ENCODE results near the gene FOSL2. TPM values are rescaled to one million over a fixed set of nuclear protein-coding genes. Genes with fewer than 3 reads are reported as not detected.

Gene FOSL2
- total RNA-seq, 5 donors from 2014 or later (not counting 1 experiment from before 2014, with no cell fraction given): 9.7 to 144 (median 18.5) TPM

GRCh38 chr2:28408764-28409599 lies 16.3 kb downstream of the FOSL2 start:
- no peaks in the 10 kb centered on the region for H3K9me3 Mint-ChIP-seq
- H3K27me3 ChIP-seq (replicated peaks in 1 of 2; ENCODE audit: control insufficient read depth in 2 of 2, extremely low read depth in 1 of 2, insufficient read depth in 2 of 2, low read length in 1 of 2): no peaks in the 10 kb centered on the region
- H3K36me3 Mint-ChIP-seq: peaks cover 31% of the 10 kb centered on the region
- POLR2A ChIA-PET: interaction anchor here (0.9 to 1.5 kb wide), 5 partner anchors 7 to 16 kb away, joined by 3 to 6 read pairs (median 4); partner anchors contain the start of gene FOSL2 (in 1 of the 2)
- no peaks in the 10 kb centered on the region for H3K9me3 ChIP-seq
- H3K27ac Mint-ChIP-seq: peak overlapping the region; percentile 93 to 94
- H3K4me1 Mint-ChIP-seq: peaks cover 51 to 70% (median 62%) of the 10 kb centered on the region in 3 donors
- 63% methylated on average over 9 of the region's 26 CpGs for WGBS (ENCODE audit: insufficient coverage)
- ATAC-seq (replicated peaks in 1 of 4) (peak; percentile 52 to 80 (median 78)), DNase-seq (peak; percentile 33 to 87 (median 68))
- H3K27ac ChIP-seq (ENCODE audit: low read length): peak overlapping the region; percentile 91
- peaks cover 20 to 91% of the 10 kb centered on the region in 2 experiments for H3K4me1 ChIP-seq (ENCODE audit: control insufficient read depth in 1 of 2, extremely low read depth in 1 of 2, insufficient read depth in 2 of 2, low read length in 2 of 2)
- no peaks in the 10 kb centered on the region for H3K27me3 Mint-ChIP-seq
- CTCF ChIA-PET: interaction anchor here (0.7 to 1.8 kb wide), 3 partner anchors 13 to 56 kb away, joined by 3 to 4 read pairs (median 4); partner anchors contain the start of gene FOSL2 (in 1 of the 2)
- no peak overlapping the region for H3K4me3 ChIP-seq (ENCODE audit: control insufficient read depth in 1 of 2, extremely low read depth in 1 of 2, low read length in 1 of 2)
- H3K36me3 ChIP-seq (ENCODE audit: control insufficient read depth in 2 of 2, extremely low read depth in 1 of 2, insufficient read depth in 1 of 2, low read length in 1 of 2): peaks cover 2 to 32% of the 10 kb centered on the region in 2 donors
- H3K4me3 Mint-ChIP-seq: peak overlapping the region in 2 of 3 donors; percentile 34 to 69

- H3K9me3 ChIP-seq: no peaks in the 10 kb centered on the region
- Mint-ChIP-seq H3K27ac (peak overlapping the region; percentile 93 to 94), H3K36me3 (peaks cover 35% of the 10 kb centered on the region), H3K4me1 (peaks cover 49 to 62% (median 57%) of the 10 kb centered on the region in 3 donors), H3K27me3 (no peaks in the 10 kb centered on the region), H3K9me3 (no peaks in the 10 kb centered on the region), H3K4me3 (peak overlapping the region in 1 of 3 donors; percentile 69)
- no peaks in the 10 kb centered on the region for H3K27me3 ChIP-seq (replicated peaks in 1 of 2; ENCODE audit: control insufficient read depth in 2 of 2, extremely low read depth in 1 of 2, insufficient read depth in 2 of 2, low read length in 1 of 2)
- ChIA-PET CTCF (interaction anchor here in 1 of 2 donors (1.0 kb wide), 1 partner anchor 44 kb away, joined by 5 read pairs; no protein-coding TSS in a partner anchor), POLR2A (interaction anchor here in 1 of 2 donors (0.6 to 1.5 kb wide), 3 partner anchors 15 to 30 kb away, joined by 3 to 5 read pairs (median 4); no protein-coding TSS in a partner anchor)
- no peak overlapping the region for H3K4me3 ChIP-seq (ENCODE audit: control insufficient read depth in 1 of 2, extremely low read depth in 1 of 2, low read length in 1 of 2)
- peaks cover 20 to 77% of the 10 kb centered on the region in 2 experiments for H3K4me1 ChIP-seq (ENCODE audit: control insufficient read depth in 1 of 2, extremely low read depth in 1 of 2, insufficient read depth in 2 of 2, low read length in 2 of 2)
- H3K27ac ChIP-seq (ENCODE audit: low read length): peak overlapping the region; percentile 91
- 90% methylated on average over 2 of the region's 5 CpGs for WGBS (ENCODE audit: insufficient coverage)
- H3K36me3 ChIP-seq (ENCODE audit: control insufficient read depth in 2 of 2, extremely low read depth in 1 of 2, insufficient read depth in 1 of 2, low read length in 1 of 2): peaks cover 0 to 31% of the 10 kb centered on the region in 2 donors
- DNase-seq: no peak
- ATAC-seq (replicated peaks in 1 of 4): no peak
These were observed 18.6 kb downstream of the FOSL2 start for GRCh38 chr2:28411166-28411755.

GRCh38 chr2:28411956-28412609 lies 19.4 kb downstream of the FOSL2 start:
- H3K4me1 ChIP-seq (ENCODE audit: control insufficient read depth in 1 of 2, extremely low read depth in 1 of 2, insufficient read depth in 2 of 2, low read length in 2 of 2): peaks cover 20 to 68% of the 10 kb centered on the region in 2 experiments
- ChIA-PET CTCF (interaction anchor here in 1 of 2 donors (1.1 kb wide), 1 partner anchor 40 kb away, joined by 3 read pairs; no protein-coding TSS in a partner anchor), POLR2A (no interaction called here)
- H3K4me3 Mint-ChIP-seq: peak overlapping the region in 1 of 3 donors; percentile 25
- no peaks in the 10 kb centered on the region for H3K27me3 Mint-ChIP-seq
- peaks cover 33% of the 10 kb centered on the region for H3K36me3 Mint-ChIP-seq
- H3K4me3 ChIP-seq (ENCODE audit: control insufficient read depth in 1 of 2, extremely low read depth in 1 of 2, low read length in 1 of 2): no peak overlapping the region
- no peaks in the 10 kb centered on the region for H3K9me3 ChIP-seq
- peaks cover 0 to 31% of the 10 kb centered on the region in 2 donors for H3K36me3 ChIP-seq (ENCODE audit: control insufficient read depth in 2 of 2, extremely low read depth in 1 of 2, insufficient read depth in 1 of 2, low read length in 1 of 2)
- ATAC-seq (replicated peaks in 1 of 4): no peak
- WGBS (ENCODE audit: insufficient coverage): 98% methylated on average over 23 of the region's 27 CpGs
- no peak overlapping the region for H3K27ac Mint-ChIP-seq
- DNase-seq: no peak
- peak overlapping the region; percentile 91 for H3K27ac ChIP-seq (ENCODE audit: low read length)
- H3K27me3 ChIP-seq (replicated peaks in 1 of 2; ENCODE audit: control insufficient read depth in 2 of 2, extremely low read depth in 1 of 2, insufficient read depth in 2 of 2, low read length in 1 of 2): no peaks in the 10 kb centered on the region
- peaks cover 44 to 54% (median 52%) of the 10 kb centered on the region in 3 donors for H3K4me1 Mint-ChIP-seq
- no peaks in the 10 kb centered on the region for H3K9me3 Mint-ChIP-seq

GRCh38 chr2:28412625-28413151 lies 20.0 kb downstream of the FOSL2 start:
- H3K4me3 Mint-ChIP-seq: peak overlapping the region in 1 of 3 donors; percentile 25
- ChIA-PET CTCF (interaction anchor here in 1 of 2 donors (1.1 kb wide), 1 partner anchor 40 kb away, joined by 3 read pairs; no protein-coding TSS in a partner anchor), POLR2A (interaction anchor here in 1 of 2 donors (0.5 kb wide), 1 partner anchor 643 kb away, joined by 4 read pairs; no protein-coding TSS in a partner anchor)
- H3K4me3 ChIP-seq (ENCODE audit: control insufficient read depth in 1 of 2, extremely low read depth in 1 of 2, low read length in 1 of 2): no peak overlapping the region
- peaks cover 16 to 62% of the 10 kb centered on the region in 2 experiments for H3K4me1 ChIP-seq (ENCODE audit: control insufficient read depth in 1 of 2, extremely low read depth in 1 of 2, insufficient read depth in 2 of 2, low read length in 2 of 2)
- WGBS (ENCODE audit: insufficient coverage): 96% methylated on average over 3 of the region's 6 CpGs
- H3K9me3 Mint-ChIP-seq: no peaks in the 10 kb centered on the region
- H3K4me1 Mint-ChIP-seq: peaks cover 39 to 48% (median 46%) of the 10 kb centered on the region in 3 donors
- no peak overlapping the region for H3K27ac ChIP-seq (ENCODE audit: low read length)
- no peak for ATAC-seq (replicated peaks in 1 of 4)
- peaks cover 0 to 31% of the 10 kb centered on the region in 2 donors for H3K36me3 ChIP-seq (ENCODE audit: control insufficient read depth in 2 of 2, extremely low read depth in 1 of 2, insufficient read depth in 1 of 2, low read length in 1 of 2)
- peaks cover 33% of the 10 kb centered on the region for H3K36me3 Mint-ChIP-seq
- H3K9me3 ChIP-seq: no peaks in the 10 kb centered on the region
- no peaks in the 10 kb centered on the region for H3K27me3 ChIP-seq (replicated peaks in 1 of 2; ENCODE audit: control insufficient read depth in 2 of 2, extremely low read depth in 1 of 2, insufficient read depth in 2 of 2, low read length in 1 of 2)
- H3K27ac Mint-ChIP-seq: no peak overlapping the region
- H3K27me3 Mint-ChIP-seq: no peaks in the 10 kb centered on the region
- no peak for DNase-seq

- Histone ChIP-seq H3K4me3 (ENCODE audit: control insufficient read depth in 1 of 2, extremely low read depth in 1 of 2, low read length in 1 of 2) (no peak overlapping the region), H3K36me3 (ENCODE audit: control insufficient read depth in 2 of 2, extremely low read depth in 1 of 2, insufficient read depth in 1 of 2, low read length in 1 of 2) (peaks cover 0 to 31% of the 10 kb centered on the region in 2 donors), H3K9me3 (no peaks in the 10 kb centered on the region), H3K27me3 (replicated peaks in 1 of 2; ENCODE audit: control insufficient read depth in 2 of 2, extremely low read depth in 1 of 2, insufficient read depth in 2 of 2, low read length in 1 of 2) (no peaks in the 10 kb centered on the region), H3K27ac (ENCODE audit: low read length) (no peak overlapping the region), H3K4me1 (ENCODE audit: control insufficient read depth in 1 of 2, extremely low read depth in 1 of 2, insufficient read depth in 2 of 2, low read length in 2 of 2) (peaks cover 16 to 56% of the 10 kb centered on the region in 2 experiments)
- no peak overlapping the region for H3K27ac Mint-ChIP-seq
- H3K9me3 Mint-ChIP-seq: no peaks in the 10 kb centered on the region
- no peaks in the 10 kb centered on the region for H3K27me3 Mint-ChIP-seq
- peaks cover 33 to 42% (median 39%) of the 10 kb centered on the region in 3 donors for H3K4me1 Mint-ChIP-seq
- DNase-seq (peak in 1 of 35 experiments; percentile 19), ATAC-seq (replicated peaks in 1 of 4) (no peak)
- ChIA-PET POLR2A (interaction anchor here in 1 of 2 donors (0.5 kb wide), 1 partner anchor 643 kb away, joined by 4 read pairs; no protein-coding TSS in a partner anchor), CTCF (interaction anchor here in 1 of 2 donors (1.1 kb wide), 1 partner anchor 39 kb away, joined by 3 read pairs; no protein-coding TSS in a partner anchor)
- 88% methylated on average over 15 of the region's 20 CpGs for WGBS (ENCODE audit: insufficient coverage)
- H3K36me3 Mint-ChIP-seq: peaks cover 28% of the 10 kb centered on the region
- H3K4me3 Mint-ChIP-seq: peak overlapping the region in 1 of 3 donors; percentile 25
These were observed 20.7 kb downstream of the FOSL2 start for GRCh38 chr2:28413152-28413898.

All from T-cell (primary cell).